CD4-positive, alpha-beta T cell (primary cell): ENCODE data around the gene ZSCAN5A. TPM values are rescaled to one million over a fixed set of nuclear protein-coding genes. Genes with fewer than 3 reads are reported as not detected.
"Not testable (repeated sequence)": the region's sequence is repeated elsewhere in the genome, so short reads cannot be mapped to it uniquely, and the experiment has no call there.

Experiments used
- ATAC-seq: fragments of 200-7000 bp; cut with Tn5 transposase; one replicate; pipeline ENCODE4 v1.10.0; 2022; ENCODE audit warnings: mild to moderate bottlenecking; ENCODE audit not compliant: poor library complexity
- CTCF ChIA-PET: fragments of 350-600 bp; sonication (Branson Sonifier 250); formaldehyde crosslinking; loops from one replicate; lab custom pipeline; 2021; ENCODE audit warnings: antibody characterized with exemption, inconsistent platforms; lab: Charles Lee
- POLR2A ChIA-PET: fragments of 350-600 bp; sonication (Branson Sonifier 250); formaldehyde crosslinking; loops from one replicate; lab custom pipeline; 2021; ENCODE audit warnings: antibody characterized with exemption, inconsistent platforms; lab: Charles Lee
- DNase-seq, 14 experiments: peaks; one replicate each; pipeline ENCODE4 v3.0.0-alpha.2; 2013 to 2020; ENCODE audit warnings: mixed read lengths in 2 of 14
- H3K27ac ChIP-seq, 2 donors: one replicate each; pipeline versions ENCODE4 v1.5.1 to v1.7.0; 2013; ENCODE audit warnings: low read length in 2 of 2, low read depth in 1 of 2, mild to moderate bottlenecking in 1 of 2
- H3K27me3 ChIP-seq, 2 experiments: 1 replicate in 1 of 2; 2 replicates in 1 of 2; pipeline versions ENCODE4 v1.6.1 to v1.7.0; 2013; ENCODE audit warnings: low read length in 2 of 2, control low read depth in 1 of 2, mild to moderate bottlenecking in 1 of 2, moderate library complexity in 1 of 2; ENCODE audit not compliant: insufficient read depth in 2 of 2, control insufficient read depth in 1 of 2
- H3K36me3 ChIP-seq: one replicate; pipeline ENCODE4 v1.6.1; 2013; ENCODE audit warnings: low read length, control low read depth; ENCODE audit not compliant: insufficient read depth
- H3K4me1 ChIP-seq: one replicate; pipeline ENCODE4 v1.6.1; 2013; ENCODE audit warnings: low read length, control low read depth; ENCODE audit not compliant: insufficient read depth
- H3K4me3 ChIP-seq: one replicate; pipeline ENCODE4 v1.5.1; 2013; ENCODE audit warnings: mild to moderate bottlenecking, low read length, moderate library complexity
- H3K9me3 ChIP-seq, 2 experiments: 1 replicate in 1 of 2; 2 replicates in 1 of 2; pipeline versions ENCODE4 v1.6.1 to v1.7.0; 2013; ENCODE audit warnings: low read length in 2 of 2, mild to moderate bottlenecking in 2 of 2, control low read depth in 1 of 2, moderate library complexity in 1 of 2; ENCODE audit not compliant: control insufficient read depth in 1 of 2, insufficient read depth in 1 of 2
- H3K27ac Mint-ChIP-seq: one replicate; pipeline ENCODE4 v1.8.0; 2020; ENCODE audit warnings: mixed read lengths
- H3K27me3 Mint-ChIP-seq: one replicate; pipeline ENCODE4 v1.8.0; 2021; ENCODE audit warnings: mixed read lengths
- H3K36me3 Mint-ChIP-seq: one replicate; pipeline ENCODE4 v1.8.0; 2021; ENCODE audit warnings: low read depth, mixed read lengths
- H3K4me1 Mint-ChIP-seq: one replicate; pipeline ENCODE4 v1.8.0; 2021; ENCODE audit warnings: low read depth, mixed read lengths
- H3K4me3 Mint-ChIP-seq: one replicate; pipeline ENCODE4 v1.8.0; 2020; ENCODE audit warnings: mild to moderate bottlenecking, mixed read lengths
- H3K9me3 Mint-ChIP-seq: one replicate; pipeline ENCODE4 v1.8.0; 2020; ENCODE audit warnings: mixed read lengths
- intact Hi-C, 2 experiments: fragments of 100-400 bp; cut with DNase I in 1 of 2; cut with micrococcal nuclease in 1 of 2; formaldehyde crosslinking; loops; one replicate each; pipeline versions ENCODE4 v1.15.1 to v1.9.0; 2023 to 2025; cut with DNase I, micrococcal nuclease
- total RNA-seq, 174 experiments: library from RNA in 2 of 174; stranded (reverse) in 2 of 174; gene quantifications; one replicate each; pipeline ENCODE4 v1.2.3 and lab custom pipeline; 2021 to 2026
- TF ChIP-seq, protein P1 (sequence below): fragments of 200-600 bp; IDR thresholded peaks from one replicate; pipeline ENCODE4 v1.8.0; 2022; ENCODE audit warnings: antibody characterized with exemption, mild to moderate bottlenecking

ZSCAN5A gene
- total RNA-seq, 2 experiments from 2014 or later, result 3.3 to 4.4 TPM

GRCh38 chr19:56217039-56217949 is 97.3 kb downstream of the ZSCAN5A start:
- H3K4me3 Mint-ChIP-seq, result no peak overlapping the region
- TF ChIP-seq, protein P1, sequence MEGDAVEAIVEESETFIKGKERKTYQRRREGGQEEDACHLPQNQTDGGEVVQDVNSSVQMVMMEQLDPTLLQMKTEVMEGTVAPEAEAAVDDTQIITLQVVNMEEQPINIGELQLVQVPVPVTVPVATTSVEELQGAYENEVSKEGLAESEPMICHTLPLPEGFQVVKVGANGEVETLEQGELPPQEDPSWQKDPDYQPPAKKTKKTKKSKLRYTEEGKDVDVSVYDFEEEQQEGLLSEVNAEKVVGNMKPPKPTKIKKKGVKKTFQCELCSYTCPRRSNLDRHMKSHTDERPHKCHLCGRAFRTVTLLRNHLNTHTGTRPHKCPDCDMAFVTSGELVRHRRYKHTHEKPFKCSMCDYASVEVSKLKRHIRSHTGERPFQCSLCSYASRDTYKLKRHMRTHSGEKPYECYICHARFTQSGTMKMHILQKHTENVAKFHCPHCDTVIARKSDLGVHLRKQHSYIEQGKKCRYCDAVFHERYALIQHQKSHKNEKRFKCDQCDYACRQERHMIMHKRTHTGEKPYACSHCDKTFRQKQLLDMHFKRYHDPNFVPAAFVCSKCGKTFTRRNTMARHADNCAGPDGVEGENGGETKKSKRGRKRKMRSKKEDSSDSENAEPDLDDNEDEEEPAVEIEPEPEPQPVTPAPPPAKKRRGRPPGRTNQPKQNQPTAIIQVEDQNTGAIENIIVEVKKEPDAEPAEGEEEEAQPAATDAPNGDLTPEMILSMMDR, result no peak
- CTCF ChIA-PET, result no interaction called here

GRCh38 chr19:56211718-56212117 is 102.9 kb downstream of the ZSCAN5A start:
- TF ChIP-seq, protein P1, result no peak
- peaks cover 0 to 4% of the 10 kb centered on the region in 2 experiments for H3K9me3 ChIP-seq
- no peak overlapping the region for H3K4me3 ChIP-seq
- ATAC-seq, result no peak
- intact Hi-C loops, result no loop called here
- Mint-ChIP-seq H3K4me3 (no peak overlapping the region), H3K27me3 (peaks cover 42% of the 10 kb centered on the region), H3K27ac (no peak overlapping the region), H3K9me3 (no peaks in the 10 kb centered on the region), H3K4me1 (no peaks in the 10 kb centered on the region), H3K36me3 (no peaks in the 10 kb centered on the region)
- POLR2A ChIA-PET, result no interaction called here
- CTCF ChIA-PET, result no interaction called here
- no peaks in the 10 kb centered on the region for H3K36me3 ChIP-seq
- peaks cover 0 to 3% of the 10 kb centered on the region in 2 experiments for H3K27me3 ChIP-seq
- DNase-seq, result no peak
- no peak overlapping the region for H3K27ac ChIP-seq
- no peaks in the 10 kb centered on the region for H3K4me1 ChIP-seq

More at GRCh38 chr19:56217039-56217949, 97.3 kb downstream of the ZSCAN5A start:
- DNase-seq, result no peak
- no peak for ATAC-seq
- intact Hi-C loops, result no loop called here
- H3K4me1 ChIP-seq, result peaks cover 4% of the 10 kb centered on the region
- peaks cover 7 to 9% of the 10 kb centered on the region in 2 experiments for H3K27me3 ChIP-seq
- H3K4me1 Mint-ChIP-seq, result no peaks in the 10 kb centered on the region
- H3K27me3 Mint-ChIP-seq, result peaks cover 47% of the 10 kb centered on the region
- H3K27ac Mint-ChIP-seq, result no peak overlapping the region
- H3K9me3 Mint-ChIP-seq, result no peaks in the 10 kb centered on the region
- no peak overlapping the region for H3K27ac ChIP-seq
- no peak overlapping the region for H3K4me3 ChIP-seq
- peaks cover 13% of the 10 kb centered on the region for H3K36me3 Mint-ChIP-seq
- H3K36me3 ChIP-seq, result no peaks in the 10 kb centered on the region
- POLR2A ChIA-PET, result no interaction called here
- H3K9me3 ChIP-seq, result peaks cover 0 to 4% of the 10 kb centered on the region in 2 experiments

- H3K9me3 Mint-ChIP-seq, H3K4me1 Mint-ChIP-seq, H3K4me3 ChIP-seq, H3K27ac Mint-ChIP-seq, H3K4me1 ChIP-seq, H3K27ac ChIP-seq, H3K4me3 Mint-ChIP-seq, DNase-seq, ATAC-seq, H3K9me3 ChIP-seq, H3K27me3 ChIP-seq, POLR2A ChIA-PET, H3K36me3 Mint-ChIP-seq, intact Hi-C loops, H3K36me3 ChIP-seq: not testable (repeated sequence)
- H3K27me3 Mint-ChIP-seq, result peaks cover 29% of the 10 kb centered on the region
- CTCF ChIA-PET, result interaction anchor here (0.6 kb wide), 1 partner anchor 31 kb away, joined by 3 read pairs; no protein-coding TSS in a partner anchor
Measured at GRCh38 chr19:56210036-56210435, 104.6 kb downstream of the ZSCAN5A start.
